Fibroblast of skin of left biceps (primary cell): ENCODE results near the gene AGPAT3.
"Not testable (repeated sequence)": the region's sequence is repeated elsewhere in the genome, so short reads cannot be mapped to it uniquely, and the experiment has no call there.

Experiments
- DNase-seq, 2 experiments: peaks; one replicate each; pipeline ENCODE4 v3.0.0-alpha.2; 2013; ENCODE audit warnings: low read depth in 2 of 2

Gene AGPAT3

DNA sequence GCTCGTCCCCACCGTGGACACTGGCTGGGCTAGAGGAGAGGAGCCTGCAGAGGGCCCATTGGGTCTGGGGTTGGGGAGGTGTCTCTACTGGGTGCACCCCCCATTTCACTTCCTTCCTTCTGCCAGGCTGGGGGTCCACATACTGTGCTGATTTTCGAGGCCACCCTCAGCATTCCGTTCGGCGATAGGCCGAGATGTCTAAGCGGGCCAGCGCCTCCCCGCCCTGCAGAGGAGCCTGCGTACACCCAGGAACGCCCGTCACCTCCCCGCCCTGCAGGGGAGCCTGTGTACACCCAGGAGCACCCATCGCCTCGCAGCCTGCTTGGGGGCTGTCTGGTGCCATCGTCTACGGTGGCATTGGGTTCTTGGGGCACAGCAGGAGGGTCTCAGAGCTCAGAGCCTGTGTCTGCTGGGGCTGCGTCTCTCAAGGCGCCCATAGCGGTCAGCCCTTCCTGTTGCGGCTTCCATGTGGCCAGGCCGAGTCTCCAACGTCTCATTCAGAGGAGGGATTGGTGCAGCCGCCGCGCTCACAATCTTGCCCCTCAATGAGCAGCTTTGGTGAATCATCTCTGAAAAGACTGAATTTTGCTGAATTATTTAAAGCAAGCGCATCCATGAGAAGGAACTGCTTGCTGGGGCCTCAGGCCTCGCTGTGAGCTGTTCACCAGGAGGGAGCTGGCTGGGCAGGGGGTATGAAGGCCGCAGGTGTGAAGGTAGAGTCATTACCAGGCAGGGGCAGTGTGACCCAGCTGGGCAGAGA is 30.7 kb upstream of the AGPAT3 start:
- DNase-seq, result no peak

DNA sequence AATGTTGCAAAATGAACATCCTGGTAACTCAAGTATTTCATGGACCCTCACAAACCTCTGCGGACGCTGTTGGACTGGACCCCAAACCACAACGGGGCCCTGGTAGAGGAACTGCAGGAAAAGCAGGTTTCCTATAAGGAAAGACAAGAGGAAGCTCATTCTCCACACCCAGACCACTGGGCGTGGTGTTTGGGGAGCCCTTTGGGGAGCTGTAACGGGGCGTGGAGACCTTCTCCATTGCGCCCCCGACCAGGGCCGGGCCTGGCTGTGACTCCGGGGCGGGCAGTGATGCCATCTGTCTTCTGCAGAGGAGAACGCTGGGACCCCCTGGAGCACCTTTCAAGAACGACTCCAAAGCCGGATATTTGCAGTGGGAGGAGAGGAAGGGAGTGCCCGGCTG is 30.0 kb upstream of the AGPAT3 start:
- no peak for DNase-seq

DNA sequence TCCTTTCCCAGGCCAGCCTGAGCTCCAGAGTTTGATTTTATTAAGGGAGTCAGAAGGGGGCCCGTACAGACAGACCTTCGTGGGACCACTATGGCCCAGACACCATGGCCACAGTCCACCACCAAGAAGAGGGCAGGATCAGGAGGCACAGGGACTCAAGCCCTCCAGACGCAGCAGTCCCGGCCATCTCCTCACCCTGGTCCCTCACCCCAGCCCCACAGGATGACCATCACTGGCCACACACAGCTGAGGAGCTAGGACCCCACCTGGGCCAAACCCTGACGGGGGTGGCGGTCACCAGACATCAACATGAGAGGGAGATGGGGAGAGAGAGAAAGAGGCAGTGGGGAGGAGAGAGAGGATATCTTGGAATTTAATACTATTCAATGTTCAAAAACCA is 29.2 kb upstream of the AGPAT3 start:
- DNase-seq, result no peak

DNA sequence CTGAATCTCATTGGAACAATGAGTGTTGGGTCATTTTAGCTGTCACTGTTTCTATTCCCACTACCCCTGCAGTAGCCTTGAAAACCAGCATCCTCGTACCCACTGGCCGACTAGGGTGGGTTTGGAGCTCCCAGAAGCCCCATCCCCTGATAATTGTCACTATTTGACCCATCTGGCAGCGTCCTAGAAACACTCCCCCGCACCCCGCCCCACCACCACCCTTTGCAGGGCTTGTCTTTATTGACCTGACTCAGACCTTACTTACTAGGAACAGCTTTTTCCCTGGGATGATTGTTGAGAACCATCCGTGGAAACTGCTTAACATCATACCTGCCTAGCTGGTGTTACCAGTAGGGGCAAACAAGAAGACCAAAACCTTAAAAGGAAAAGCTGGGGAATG is 28.4 kb upstream of the AGPAT3 start:
- DNase-seq, result no peak

DNA sequence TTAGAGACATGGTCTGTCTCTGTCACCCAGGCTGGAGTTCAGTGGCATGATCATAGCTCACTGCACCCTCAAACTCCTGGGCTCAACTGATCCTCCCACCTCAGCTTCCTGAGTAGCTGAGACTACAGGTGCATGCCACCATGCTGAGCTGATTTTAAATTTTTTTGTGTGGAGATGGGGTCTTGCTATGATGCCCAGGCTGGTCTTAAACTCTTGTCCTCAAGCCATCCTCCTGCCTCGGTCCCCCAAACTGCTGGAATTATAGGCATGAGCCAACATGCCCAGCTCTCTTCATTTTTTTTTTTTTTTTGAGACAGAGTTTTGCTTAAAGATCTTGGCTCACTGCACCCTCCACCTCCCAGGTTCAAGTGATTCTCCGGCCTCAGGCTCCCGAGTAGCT is 24.8 kb upstream of the AGPAT3 start:
- no peak for DNase-seq

DNA sequence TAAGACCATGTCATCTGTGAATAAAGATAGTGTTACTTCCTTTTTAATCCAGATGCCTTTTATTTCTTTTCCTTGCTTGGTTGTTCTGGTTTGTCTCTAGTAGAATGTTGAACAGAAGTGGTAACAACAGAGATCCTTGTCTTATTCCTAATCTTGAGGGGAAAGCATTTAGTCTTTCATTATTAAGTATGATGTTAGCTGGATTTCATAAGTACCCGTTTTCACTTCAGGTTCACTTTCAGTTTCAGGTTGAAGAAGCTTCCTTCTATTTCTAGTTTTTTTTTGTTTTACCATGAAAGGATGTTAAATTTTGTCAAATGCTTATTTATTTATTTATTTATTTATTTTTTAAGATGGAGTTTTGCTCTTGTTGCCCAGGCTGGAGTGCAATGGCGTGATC is 22.3 kb upstream of the AGPAT3 start:
- DNase-seq, result no peak

DNA sequence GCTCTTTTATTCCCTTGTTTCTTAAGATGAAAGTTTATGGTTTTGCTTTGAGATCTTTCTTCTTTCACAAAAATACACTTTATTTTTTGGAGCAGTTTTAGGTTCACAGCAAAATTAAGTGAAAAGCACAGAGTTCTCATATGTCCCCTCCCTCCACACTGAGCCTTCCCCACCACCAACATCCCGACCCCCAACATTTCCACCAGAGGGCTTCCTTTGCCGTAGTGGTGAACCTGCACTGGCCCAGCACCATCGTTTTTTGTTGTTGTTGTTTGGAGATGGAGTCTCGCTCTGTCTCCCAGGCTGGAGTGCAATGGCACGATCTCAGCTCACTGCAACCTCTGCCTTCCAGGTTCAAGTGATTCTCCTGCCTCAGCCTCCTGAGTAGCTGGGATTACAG is 20.1 kb upstream of the AGPAT3 start:
- not testable (repeated sequence) for DNase-seq

DNA sequence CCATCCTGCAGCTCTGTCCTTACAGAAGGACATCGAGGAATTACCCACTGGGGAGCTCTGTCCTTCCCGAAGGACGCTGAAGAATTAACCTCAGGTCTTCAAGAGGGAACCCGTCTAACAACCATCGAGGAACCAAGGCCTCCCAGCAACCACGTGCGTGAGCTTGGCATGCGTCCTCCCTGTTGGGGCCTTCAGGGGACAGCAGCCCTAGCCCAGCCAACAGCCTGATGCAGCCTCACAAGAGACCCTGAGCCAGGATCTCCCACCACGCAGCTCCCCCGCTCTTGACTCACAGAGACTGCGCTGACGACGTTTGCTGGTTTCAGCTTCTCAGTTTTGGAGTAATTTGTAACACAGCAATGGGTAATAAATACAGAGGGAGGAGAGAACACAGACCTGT is 19.6 kb upstream of the AGPAT3 start:
- no peak for DNase-seq

DNA sequence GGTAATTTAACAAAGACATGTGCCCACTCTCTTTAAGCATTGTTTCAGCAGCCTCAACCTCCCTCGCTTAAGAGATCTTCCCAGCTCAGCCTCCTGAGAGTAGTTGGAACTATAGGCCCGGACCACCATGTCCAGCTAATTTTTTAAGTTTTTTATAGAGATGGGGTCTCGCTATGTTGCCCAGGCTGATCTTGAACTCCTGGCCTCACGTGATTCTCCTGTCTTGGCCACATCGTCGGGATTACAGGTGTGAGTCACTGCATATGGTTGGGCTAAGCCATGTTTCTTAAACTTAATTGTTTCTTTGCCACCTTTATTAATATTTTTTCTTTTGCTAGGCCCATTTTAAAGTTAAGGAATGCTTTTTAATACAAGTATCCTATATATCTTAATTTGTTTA is 18.6 kb upstream of the AGPAT3 start:
- no peak for DNase-seq

DNA sequence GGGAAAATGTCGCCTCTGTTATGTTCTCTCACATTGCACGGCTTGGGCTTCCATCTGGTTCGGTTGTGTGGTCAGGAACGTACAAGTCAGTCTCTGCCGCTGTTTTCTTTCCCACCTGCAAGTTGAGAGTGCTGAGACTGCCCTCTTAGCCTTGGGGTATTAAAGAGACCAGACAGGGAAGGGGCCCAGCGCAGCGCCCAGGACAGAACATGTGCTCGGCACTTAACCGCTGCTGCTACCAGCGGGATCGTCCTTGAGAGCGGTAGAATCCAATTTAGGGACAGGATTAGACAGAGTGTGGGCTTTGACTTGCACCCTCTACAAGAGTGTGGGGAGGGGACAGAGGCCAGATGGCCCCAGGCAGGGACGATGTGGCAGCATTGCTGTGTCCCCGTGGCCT is 17.7 kb upstream of the AGPAT3 start:
- DNase-seq, result no peak

DNA sequence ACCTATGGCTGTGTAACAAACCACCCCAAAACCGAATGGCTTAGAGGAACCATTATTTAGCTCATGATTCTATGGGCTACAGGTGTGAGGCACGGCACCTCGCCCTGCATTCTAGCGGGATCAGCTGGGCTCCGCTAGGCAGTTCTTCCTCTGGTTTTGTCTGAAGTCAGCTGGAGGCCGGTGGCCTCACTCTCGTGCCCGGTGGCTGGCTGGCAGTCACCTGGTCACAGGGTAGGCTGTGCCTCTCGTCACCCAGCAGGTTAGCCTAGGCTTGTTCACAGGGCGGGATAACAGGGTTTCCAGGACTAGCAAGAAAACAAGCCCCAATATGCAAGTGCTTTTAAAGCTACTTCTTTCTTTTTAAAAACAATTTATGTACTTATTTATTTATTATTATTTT is 16.3 kb upstream of the AGPAT3 start:
- no peak for DNase-seq

DNA sequence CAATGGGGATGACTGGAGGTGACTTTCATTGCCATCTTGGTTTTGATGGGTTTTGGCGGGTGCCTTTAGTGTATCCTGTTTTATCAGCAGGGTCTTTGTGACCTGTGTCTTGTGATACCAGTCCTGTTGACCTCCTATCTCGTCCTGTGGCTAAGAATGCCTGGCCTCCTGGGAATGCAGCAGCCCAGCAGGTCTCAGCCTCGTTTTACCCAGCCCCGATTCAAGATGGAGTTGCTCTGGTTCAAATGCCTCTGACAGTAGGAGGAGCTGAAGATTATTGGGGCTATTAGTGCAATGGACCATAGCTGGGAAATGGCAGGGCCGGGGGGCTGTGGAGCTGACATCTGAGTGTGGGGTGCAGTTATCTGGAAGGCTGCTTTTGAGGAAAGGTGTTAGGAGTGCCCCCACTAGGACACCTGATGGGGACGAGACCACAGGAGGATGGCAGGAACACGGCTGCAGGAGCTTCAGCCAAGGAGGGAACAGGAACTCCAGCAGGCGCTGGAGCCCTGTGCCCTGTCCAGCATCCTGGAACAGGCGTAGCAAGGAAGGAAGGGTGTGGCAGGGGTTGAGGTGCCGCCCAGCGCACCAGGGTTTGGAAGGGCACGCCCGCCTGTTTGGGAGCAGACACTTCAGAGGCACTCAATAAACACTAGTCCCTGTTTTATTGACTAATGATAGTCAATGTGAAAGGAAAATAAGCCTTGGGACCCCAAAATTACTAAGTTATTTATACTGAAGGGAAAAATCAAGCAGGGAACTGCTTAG is 15.3 kb upstream of the AGPAT3 start:
- no peak for DNase-seq

DNA sequence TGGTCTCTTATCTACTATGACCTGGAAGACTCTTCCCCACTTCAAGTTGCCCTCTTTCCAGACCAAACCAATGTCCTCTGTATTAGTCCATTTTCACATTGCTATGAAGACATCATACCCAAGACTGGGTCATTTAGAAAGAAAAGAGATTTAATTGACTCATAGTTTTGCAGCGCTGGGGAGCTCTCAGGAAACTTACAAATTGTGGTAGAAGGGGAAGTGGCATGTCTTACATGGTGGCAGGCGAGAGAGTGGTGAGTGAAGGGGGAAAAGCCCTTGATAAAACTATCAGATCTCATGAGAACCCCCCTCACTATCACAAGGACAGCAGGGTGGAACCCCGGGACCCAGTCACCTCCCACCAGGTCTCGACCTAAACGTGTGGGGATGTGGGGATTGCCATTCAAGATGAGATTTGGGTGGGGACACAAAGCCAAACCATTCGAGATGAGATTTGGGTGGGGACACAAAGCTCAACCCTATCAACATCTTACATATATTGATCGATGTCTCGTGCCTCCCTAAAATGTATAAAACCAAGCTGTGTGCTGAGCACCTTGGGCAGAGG is 14.2 kb upstream of the AGPAT3 start:
- no peak for DNase-seq

DNA sequence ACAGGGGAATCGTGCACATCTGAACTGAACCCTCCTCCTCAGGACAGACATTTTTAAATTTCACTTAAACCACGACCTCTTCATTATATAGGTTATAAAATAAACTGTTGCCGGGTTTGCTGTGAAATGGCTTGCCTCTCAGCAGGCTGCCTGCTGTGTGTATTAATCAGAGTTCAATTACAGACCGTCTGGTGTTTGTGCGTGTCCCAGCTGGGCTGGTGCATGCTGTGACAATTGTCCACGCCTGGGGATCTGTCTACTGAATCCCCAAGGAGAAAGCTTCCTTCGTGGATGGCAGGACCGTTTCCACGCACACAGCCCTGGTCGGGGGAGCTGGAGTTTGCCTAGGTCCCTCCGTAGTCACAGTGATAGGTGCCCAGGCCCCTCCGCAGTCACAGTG is 13.4 kb upstream of the AGPAT3 start:
- DNase-seq, result no peak

DNA sequence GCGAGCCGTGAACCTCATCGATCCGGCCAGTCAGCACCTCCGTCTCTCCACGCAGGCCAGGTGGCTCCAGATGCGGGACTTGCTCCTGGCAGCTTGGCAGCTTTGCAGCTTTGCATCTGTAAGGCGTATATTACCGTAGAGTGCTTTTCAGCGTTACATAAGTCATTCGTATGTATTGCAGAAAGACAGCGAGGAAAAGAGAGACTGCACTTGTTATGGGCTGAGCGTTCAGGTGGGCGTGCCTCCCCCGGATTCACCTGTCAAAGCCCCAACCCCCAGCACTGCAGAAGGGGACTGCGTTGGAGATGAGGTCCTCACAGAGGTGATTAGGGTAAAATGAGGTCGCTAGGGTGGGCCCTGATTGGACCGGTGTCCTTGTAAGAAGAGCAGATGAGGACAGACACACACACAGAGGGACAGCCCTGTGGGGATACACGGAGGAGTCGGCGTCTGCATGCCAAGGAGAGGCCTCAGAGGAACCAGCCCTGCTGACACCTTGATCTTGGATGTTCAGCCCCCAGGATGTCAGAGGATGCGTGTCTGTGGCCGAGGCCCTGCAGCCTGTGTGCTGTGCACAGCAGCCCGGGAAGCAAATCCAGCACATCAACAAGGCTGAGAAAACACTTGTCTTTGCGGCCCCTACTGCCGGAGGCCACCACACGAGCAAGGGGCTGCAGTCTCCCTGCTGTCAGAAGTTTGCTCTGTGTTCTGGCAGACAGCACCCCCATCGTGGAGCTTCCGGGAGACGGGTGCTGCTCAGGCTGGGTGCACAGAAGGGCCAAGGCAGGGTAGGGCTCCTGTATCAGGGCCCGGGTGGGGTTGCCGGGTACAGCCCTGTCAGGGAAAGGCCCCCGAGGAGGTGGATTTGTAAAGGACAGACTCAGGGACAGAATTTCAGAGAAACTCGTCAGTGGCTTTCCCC is 10.9 kb upstream of the AGPAT3 start:
- no peak for DNase-seq

DNA sequence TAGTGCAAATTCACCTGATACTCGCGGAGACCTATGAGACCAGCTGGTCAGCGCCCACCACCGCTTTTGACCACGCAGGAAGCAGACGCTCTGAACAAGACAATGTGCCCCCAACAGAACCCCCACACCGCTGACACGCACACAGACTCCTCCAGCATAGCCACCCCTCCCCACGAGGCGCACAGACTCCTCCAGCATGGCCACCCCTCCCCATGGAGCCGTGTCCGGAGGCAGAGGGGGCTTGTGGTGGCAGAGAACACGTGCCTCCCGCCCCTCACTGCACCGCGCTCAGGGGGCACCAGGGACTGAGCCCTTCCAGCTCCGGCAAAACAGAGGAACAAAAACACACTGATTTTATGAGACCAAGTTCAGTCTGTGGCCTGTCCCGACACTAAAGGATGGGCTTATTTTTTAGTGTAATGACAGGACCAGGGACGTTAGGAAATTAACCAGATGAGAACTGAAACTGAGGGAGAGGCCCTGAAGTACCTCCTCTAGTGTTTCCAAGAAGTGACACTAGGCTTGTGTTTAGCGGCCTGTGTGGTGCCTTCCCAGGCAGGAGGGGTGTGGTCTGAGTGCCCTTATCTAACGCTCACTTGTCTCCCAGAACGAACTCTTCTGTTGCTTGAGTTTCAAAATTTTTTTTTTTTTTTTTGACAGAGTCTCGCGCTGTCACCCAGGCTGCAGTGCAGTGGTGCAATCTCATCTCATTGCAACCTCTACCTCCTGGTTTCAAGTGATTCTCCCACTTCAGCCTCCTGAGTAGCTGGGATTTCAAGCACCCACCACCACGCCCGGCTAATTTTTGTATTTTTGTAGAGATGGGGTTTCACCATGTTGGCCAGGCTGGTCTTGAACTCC is 10.0 kb upstream of the AGPAT3 start:
- DNase-seq, result no peak

DNA sequence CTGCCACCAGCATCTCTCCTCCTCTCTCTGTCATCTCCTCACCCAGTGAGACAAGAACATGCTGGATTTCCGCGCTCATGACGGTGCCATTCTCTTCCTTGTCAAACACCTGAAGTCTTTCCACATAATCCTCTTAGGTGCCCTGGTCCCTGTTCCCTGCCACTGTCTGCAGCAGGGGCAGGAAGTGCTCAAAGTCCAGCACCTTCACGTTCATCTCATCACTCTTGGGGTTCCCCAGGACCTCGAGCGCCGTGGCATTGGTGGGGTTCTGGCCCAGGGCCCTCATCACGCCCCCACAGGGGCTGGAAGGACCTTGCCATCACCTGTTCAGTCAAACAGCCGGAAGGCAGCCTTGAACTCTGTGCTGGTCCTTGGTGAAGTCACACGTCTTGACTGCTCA is 9.1 kb upstream of the AGPAT3 start:
- DNase-seq, result no peak

DNA sequence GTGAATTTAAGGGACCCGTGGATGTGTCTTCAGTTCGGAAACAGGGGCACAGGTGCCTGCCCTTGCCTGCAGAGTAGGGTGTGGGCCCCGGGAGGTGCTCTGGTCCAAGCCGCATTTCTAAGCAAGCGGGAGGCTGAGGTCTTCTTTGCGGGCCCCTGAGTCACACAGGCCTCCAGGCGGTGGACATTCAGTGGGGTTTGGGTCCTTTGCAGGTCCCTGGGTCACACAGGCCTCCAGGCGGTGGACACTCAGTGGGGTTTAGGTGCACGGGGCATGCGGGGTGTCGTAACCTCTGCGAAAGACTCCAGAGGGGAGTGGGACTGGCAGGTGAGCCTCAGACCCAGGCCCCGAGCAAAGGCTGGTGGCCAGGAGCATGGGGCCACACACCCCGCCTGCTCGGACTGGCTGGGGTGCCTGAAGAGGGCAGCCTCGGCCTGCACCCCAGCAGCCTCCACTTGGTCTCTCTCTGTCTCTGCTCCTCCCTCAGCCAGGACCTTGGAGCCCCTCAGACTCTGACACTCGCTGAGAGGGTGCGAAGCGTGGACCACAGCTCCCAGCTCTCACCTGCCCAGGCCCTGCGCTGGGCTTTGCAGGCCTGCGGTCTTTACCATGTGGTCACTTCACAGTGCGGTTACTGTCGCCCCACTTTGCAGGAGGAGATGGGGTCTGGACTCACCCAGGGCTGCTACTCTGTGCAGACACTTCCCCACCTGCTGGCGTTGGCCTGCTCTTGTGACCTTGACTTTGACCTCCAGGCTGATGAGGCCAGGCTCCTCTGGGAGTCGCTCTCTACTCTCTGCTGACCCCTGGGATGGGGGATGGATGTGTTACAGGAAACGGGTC is 6.0 kb upstream of the AGPAT3 start:
- DNase-seq, result no peak

DNA sequence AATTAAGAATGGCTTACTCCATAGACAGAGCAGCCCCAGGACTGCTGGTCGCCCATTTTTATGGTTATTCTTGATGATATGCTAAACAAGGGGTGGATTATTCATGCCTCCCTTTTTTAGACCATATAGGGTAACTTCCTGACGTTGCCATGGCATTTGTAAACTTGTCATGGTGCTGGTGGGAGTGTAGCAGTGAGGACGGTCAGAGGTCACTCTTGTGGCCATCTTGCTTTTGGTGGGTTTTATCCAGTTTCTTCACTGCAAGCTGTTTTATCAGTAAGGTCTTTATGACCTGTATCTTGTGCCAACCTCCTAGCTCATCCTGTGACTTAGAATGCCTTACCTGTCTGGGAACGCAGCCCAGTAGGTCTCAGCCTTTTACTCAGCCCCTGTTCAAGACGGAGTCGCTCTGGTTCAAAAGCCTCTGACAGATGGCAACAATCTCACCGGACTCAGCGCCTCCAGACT is 5.2 kb upstream of the AGPAT3 start:
- DNase-seq, result no peak

DNA sequence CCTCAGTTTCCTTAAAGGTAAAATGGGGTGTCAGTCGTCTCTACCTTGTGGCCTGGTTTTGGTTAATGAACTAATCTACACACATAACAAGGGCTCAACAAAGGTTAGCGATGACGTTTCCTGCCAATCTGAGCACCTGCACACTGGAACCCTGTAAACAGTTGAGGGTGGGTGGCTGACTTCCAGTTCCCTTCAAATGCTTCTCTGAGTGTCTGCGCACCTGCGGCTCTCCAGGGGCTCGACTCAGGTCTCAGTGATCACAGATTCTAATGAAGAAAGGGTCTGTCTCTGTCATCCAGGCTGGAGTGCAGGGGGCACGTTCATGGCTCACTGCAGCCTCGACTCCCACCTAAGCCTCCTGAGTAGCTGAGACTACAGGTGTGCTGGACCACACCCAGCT is 3.3 kb upstream of the AGPAT3 start:
- DNase-seq, result no peak
